ENCODE results near the gene KRTAP10-9. TPM values are rescaled to one million over a fixed set of nuclear protein-coding genes. Genes with fewer than 3 reads are reported as not detected.
"Not testable (repeated sequence)": the region's sequence is repeated elsewhere in the genome, so short reads cannot be mapped to it uniquely, and the experiment has no call there.

The KRTAP10-9 gene
- total RNA-seq, 1 donor from 2014 or later: not detected

DNA sequence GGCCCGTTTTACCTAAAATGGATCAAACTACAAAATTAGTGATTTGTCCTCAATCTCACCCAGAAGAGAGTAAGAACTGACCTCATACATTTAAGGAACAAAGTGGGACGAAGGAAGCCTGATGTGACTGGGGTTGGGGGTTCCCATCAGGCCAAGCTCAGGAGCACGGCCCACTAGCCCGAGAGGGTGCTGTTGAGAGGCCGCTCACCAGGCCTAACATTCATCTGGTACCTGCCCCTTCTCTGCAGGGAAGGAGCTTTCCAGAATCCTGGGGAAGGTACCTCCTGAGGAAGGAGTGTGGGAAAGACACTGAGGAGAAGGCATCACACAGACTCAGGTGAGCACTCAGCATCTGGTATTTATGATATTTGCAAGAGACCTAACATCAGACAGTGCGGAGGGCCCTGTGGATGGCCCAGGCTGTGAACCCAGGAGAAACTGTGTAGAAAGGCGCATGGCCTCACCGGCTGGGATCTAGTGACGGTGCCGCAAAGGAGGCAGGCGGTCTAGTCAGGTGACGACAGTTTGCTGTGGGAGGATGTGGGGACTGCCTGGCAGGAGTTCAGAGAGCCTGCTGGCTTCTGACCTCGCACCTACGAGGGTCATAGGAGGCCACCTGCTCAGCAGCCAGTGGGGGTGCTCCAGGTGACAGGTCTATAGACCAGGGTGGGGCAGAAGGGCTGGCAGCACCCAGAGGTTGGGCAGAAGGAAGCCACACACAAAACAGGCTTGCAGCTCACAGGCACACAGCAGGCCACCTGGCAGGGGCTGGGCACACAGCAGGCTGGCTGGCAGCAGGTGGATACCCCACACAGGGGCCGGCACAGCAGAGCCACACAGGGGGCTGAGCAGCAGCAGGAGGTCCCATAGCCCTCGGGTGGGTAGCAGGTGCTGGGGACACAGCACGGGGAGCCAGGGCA is 27.0 kb downstream of the KRTAP10-9 start:
- no peak for DNase-seq

GRCh38 chr21:44654576-44655175 is 27.8 kb downstream of the KRTAP10-9 start, which contains the start of gene KRTAP12-4:
Gene KRTAP12-4 (minus strand): TSS chr21:44654659. CDS start chr21:44654614, 45 bp downstream.
- DNase-seq: no peak
- no peak for ATAC-seq
- intact Hi-C loops (cut with micrococcal nuclease): no loop called here

More for the DNA sequence above, 27.0 kb downstream of the KRTAP10-9 start:
- intact Hi-C loops (cut with micrococcal nuclease): no loop called here
- ATAC-seq: no peak

- DNase-seq (no peak), ATAC-seq (no peak)
- intact Hi-C loops (cut with micrococcal nuclease): no loop called here
Observed at GRCh38 chr21:44656868-44657267, 30.0 kb downstream of the KRTAP10-9 start.

DNA sequence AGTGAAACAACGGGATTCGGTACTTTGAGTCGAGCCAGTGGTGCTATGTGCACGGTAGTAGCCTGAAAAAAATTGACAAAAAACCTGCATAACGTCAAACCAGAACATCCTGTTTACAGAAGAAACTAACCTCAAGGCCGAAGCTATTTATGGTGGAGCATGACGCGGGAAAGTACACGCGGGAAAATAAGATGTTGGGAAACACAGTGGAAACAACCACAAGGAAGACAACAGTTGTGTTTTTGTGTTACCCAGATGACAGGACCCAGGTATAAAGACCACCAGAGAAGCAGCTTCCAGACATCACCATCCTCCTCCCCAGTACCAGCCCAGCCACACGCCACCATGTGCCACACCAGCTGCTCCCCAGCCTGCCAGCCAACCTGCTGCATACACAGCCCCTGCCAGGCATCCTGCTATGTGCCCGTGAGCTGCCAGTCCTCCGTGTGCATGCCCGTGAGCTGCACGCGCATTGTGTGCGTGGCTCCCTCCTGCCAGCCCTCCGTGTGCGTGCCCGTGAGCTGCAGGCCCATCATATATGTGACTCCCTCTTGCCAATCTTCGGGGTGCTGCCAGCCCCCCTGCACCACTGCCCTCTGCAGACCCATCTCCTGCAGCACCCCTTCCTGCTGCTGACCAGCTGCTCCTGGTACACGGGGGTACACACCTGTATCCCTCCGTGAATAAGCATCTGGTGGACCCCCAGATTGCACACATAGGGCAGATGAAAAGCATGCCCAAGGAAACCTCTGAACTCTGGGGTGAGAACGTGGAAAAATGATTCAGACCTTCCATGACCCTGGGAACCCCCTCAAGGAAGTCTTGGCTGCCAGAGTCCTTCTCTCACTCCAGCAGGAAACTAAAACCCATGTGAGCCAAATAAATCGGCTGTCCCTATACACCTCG is 31.0 kb downstream of the KRTAP10-9 start, which contains the start of gene KRTAP12-3:
Gene KRTAP12-3, plus strand, starts transcription at position 298 of the 906 bp plus-strand sequence. Its CDS starts 48 bp downstream, at position 346.
- ATAC-seq (no peak), DNase-seq (no peak)
- intact Hi-C loops (cut with micrococcal nuclease): no loop called here

GRCh38 chr21:44658541-44658910 is 31.6 kb downstream of the KRTAP10-9 start:
- intact Hi-C loops (cut with micrococcal nuclease): no loop called here
- no peak for DNase-seq

DNA sequence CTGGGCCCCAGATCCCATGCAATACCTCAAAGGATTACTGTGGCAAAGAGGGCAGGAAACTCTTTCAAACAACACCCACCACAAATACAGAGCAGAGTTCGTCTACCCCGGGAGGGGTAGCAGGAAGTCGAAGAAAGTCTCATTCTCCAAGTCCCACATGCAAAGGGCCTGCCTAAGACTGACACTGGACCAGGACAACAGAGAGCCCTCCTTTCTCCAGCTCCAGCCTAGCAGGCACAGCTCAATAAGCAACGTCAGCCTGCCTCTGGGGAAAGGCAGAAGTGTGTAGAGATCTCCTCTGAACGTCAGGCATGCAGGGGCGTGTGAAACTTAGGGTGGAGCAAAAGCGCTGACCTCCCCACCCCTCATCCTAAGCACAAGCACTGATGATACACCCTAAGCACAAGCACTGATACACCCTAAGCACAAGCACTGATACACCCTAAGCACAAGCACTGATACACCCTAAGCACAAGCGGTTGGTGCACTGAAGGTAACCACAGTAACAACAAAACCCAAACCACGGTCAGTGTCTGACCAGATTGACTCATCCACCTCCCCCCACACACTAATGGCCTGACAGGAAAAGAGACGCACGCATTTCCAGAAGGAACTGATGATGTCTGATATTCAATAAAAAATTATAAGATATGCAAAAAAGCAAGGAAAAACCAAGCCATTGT is 32.2 kb downstream of the KRTAP10-9 start:
- ATAC-seq: no peak
- intact Hi-C loops (cut with micrococcal nuclease): no loop called here
- DNase-seq: no peak

More at GRCh38 chr21:44658541-44658910, 31.6 kb downstream of the KRTAP10-9 start:
- no peak for ATAC-seq

- DNase-seq; ATAC-seq; intact Hi-C loops (cut with micrococcal nuclease): not testable (repeated sequence)
Observed at GRCh38 chr21:44661567-44661966, 34.7 kb downstream of the KRTAP10-9 start.

GRCh38 chr21:44664691-44665090 is 37.8 kb downstream of the KRTAP10-9 start:
- no peak for ATAC-seq
- intact Hi-C loops (cut with micrococcal nuclease): no loop called here
- DNase-seq: no peak

DNA sequence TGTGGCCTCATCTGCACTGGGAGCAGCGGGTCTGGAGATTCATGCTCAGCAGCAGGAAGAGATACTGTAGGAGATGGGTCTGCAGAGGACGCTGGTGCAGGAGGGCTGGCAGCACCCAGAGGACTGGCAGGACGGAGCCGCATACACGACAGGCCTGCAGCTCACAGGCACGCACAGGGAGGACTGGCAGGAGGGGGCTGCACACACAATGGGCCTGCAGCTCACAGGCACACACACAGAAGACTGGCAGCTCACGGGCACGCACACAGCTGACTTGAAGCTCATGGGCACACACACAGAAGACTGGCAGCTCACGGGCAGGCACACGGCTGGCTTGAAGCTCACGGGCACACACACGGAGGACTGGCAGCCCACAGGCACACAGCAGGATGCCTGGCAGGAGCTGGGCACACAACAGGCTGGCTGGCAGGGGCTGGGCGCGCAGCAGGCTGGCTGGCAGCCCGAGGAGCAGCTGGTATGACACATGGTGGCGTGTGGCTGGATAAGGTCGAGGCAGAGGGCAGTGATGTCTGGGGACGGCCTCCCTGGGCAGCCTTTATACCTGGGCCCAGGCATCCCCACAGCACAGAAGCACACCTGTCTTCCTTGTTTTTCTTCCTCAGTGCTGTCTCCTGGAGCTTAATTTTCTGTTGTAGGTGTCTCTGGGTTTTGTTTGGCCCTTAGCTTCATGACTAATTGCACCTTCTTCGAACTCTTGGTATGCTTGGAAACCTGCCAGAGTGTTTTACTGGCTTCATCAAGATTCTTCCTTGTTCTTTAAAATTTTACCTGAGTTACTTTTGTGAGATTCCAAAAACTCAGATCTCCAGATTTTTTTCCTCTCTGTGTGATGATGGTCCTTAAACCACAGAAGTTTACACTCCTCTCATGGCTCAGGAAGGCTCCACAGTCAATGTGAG is 39.8 kb downstream of the KRTAP10-9 start, which contains the start of gene KRTAP12-2:
Gene KRTAP12-2, minus strand, starts transcription at position 527 of the 920 bp plus-strand sequence. Its CDS starts 41 bp downstream, at position 486.
- DNase-seq: peak; percentile 87
- intact Hi-C loops (cut with micrococcal nuclease): no loop called here

DNA sequence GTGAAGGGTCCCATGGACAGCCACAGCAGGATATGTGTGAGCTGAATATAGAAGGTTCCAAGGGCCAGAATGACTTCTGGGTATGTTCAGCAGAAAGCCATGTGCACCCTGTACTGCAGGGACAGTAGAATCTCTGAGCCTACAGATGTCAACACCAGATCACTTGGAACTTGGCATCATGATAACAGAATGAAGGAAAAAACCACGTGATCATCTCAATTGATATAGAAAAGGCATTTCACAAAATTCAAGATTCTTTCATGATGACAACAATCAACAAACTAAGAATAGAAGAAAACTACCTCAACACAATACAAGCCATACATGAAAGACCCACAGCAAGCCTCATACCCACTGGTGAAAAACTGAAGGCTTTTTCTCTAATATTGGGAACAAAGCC is 40.7 kb downstream of the KRTAP10-9 start:
- intact Hi-C loops (cut with micrococcal nuclease): no loop called here
- ATAC-seq (no peak), DNase-seq (no peak)

More for the DNA sequence above, 39.8 kb downstream of the KRTAP10-9 start, which contains the start of gene KRTAP12-2:
- ATAC-seq: peak; percentile 100

DNA sequence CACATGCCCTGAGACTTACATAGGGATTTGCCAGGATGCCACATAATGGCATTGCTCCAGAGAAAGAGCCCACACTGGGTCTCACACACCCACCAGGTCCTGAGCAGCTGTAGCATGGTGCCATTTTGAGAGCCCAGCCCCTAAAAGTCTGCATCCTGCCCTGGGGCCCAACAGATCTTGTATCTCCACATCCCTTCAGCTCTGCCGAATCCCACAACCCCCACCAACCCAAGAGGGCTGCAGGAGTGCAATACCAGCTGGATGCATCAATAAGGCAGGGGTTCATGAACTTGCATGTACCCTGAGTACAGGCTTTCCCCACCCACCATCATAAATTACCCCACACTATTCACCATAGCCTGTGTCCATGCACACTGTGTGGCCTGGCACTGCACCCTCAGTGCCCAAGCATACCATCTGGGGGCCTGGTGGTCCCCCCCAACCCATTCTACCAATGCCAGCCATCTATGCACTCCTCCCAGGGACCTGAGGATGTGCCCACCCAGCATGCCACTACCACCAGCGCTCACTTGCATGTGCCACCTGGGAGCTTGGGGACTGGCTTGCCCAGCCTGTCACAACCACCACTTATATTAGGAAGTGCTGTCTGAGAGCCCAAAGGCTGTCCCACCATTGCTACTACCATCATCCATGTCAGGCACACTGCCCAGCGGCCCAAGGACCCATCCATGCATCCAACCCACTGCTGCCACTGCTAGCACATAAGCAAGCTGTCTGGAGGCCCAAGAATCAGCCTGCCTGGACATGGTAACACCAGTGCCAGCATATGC is 43.9 kb downstream of the KRTAP10-9 start:
- no peak for DNase-seq

DNA sequence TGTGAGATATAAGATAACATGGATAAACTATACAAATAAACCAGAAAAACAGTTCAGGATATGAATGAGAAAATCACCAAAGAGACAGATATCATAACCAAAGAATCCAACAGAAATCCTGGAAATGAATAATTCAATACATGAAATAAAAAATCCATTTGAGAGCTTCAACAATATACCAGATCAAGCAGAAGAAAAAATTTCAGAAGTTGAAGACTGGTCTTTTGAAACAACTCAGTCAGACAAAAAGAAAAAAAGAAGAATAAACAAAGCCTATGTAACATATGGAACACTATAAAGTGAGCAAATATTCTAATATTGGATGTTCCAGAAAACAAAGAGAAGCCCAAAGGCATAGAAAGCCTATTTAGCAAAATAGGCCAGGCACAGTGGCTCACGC is 45.0 kb downstream of the KRTAP10-9 start:
- intact Hi-C loops (cut with micrococcal nuclease): no loop called here
- DNase-seq (no peak), ATAC-seq (no peak)

More for the DNA sequence above, 43.9 kb downstream of the KRTAP10-9 start:
- intact Hi-C loops (cut with micrococcal nuclease): no loop called here
- ATAC-seq: no peak

GRCh38 chr21:44677881-44678280 is 51.0 kb downstream of the KRTAP10-9 start:
- no peak for ATAC-seq
- DNase-seq: no peak
- intact Hi-C loops (cut with micrococcal nuclease): no loop called here
